MCF 10A (cell line): Measurements from ENCODE around the gene VAMP7. TPM values are rescaled to one million over a fixed set of nuclear protein-coding genes. Genes with fewer than 3 reads are reported as not detected.

Experiments
- BruUV-seq: library from RNA; stranded (reverse); fragments of 400-500 nt; replicated peaks from 2 replicates; lab custom pipeline; 2021; lab: Mats Ljungman, UMichigan
- CTCF ChIA-PET: fragments of 300-600 bp; sonication (Branson Sonifier 250); formaldehyde crosslinking; extraction: SDS; loops from one replicate; lab custom pipeline; 2021; ENCODE audit warnings: antibody characterized with exemption, inconsistent platforms; lab: Yijun Ruan, JAX
- POLR2A ChIA-PET: fragments of 300-600, 350-650 bp; sonication (Branson Sonifier 250); formaldehyde crosslinking; extraction: SDS; loops from one replicate; lab custom pipeline; 2020; ENCODE audit warnings: antibody characterized with exemption, inconsistent platforms; lab: Yijun Ruan, JAX
- DNase-seq: peaks from one replicate; pipeline ENCODE4 v3.0.0-alpha.2; 2018; ENCODE audit not compliant: unreplicated experiment
- H3K27ac Mint-ChIP-seq: one replicate; pipeline ENCODE4 v1.8.0; 2022; ENCODE audit warnings: mild to moderate bottlenecking, low read depth, mixed read lengths; ENCODE audit not compliant: unreplicated experiment
- H3K27me3 Mint-ChIP-seq: one replicate; pipeline ENCODE4 v1.8.0; 2022; ENCODE audit warnings: mixed read lengths; ENCODE audit not compliant: insufficient read depth, unreplicated experiment
- H3K36me3 Mint-ChIP-seq: one replicate; pipeline ENCODE4 v1.8.0; 2022; ENCODE audit warnings: mild to moderate bottlenecking, moderate library complexity, mixed read lengths; ENCODE audit not compliant: insufficient read depth, unreplicated experiment
- H3K4me1 Mint-ChIP-seq: one replicate; pipeline ENCODE4 v1.8.0; 2022; ENCODE audit warnings: mixed read lengths; ENCODE audit not compliant: insufficient read depth, unreplicated experiment
- H3K4me3 Mint-ChIP-seq: one replicate; pipeline ENCODE4 v1.8.0; 2022; ENCODE audit warnings: mild to moderate bottlenecking, moderate library complexity, mixed read lengths; ENCODE audit not compliant: unreplicated experiment
- H3K9me3 Mint-ChIP-seq: one replicate; pipeline ENCODE4 v1.8.0; 2022; ENCODE audit warnings: mixed read lengths; ENCODE audit not compliant: unreplicated experiment
- intact Hi-C: fragments of 100-400 bp; cut with micrococcal nuclease; formaldehyde crosslinking; loops from 2 replicates; pipeline ENCODE4 v1.14.1; 2022
- total RNA-seq: library from RNA; stranded (reverse); gene quantifications from 2 replicates; pipeline ENCODE4 v1.2.3, GENCODE V29; 2022
- TF ChIP-seq, protein P1 (sequence below): fragments of 200-600 bp; IDR thresholded peaks from one replicate; pipeline ENCODE4 v1.8.0; 2022; ENCODE audit warnings: antibody characterized with exemption, mild to moderate bottlenecking; ENCODE audit not compliant: unreplicated experiment

Gene VAMP7
- total RNA-seq, 1 experiment from 2014 or later = 44.6 TPM

DNA sequence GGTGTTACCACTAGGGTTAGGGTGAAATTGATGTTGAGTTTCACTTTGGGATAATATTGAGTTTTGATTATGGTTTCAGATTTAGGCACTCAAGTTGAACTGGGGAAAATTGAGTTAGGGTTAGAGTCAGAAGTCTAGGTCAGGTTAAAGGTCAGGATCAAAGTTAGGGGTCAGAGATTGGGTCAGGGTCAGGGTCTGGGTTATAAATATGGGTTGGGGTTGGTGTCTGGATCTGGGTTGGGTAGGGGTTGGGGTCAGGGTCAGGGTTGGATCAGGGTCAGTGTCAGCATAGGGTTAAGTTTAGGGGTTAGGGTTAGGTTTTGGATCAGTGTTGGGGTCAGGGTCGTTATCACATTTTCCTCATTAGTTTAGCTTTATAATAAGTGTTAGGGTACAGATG is 73.6 kb downstream of the VAMP7 start:
- Mint-ChIP-seq H3K4me3 (no peak overlapping the region), H3K9me3 (no peaks in the 10 kb centered on the region), H3K4me1 (no peaks in the 10 kb centered on the region), H3K27ac (no peak overlapping the region), H3K36me3 (no peaks in the 10 kb centered on the region), H3K27me3 (no peaks in the 10 kb centered on the region)
- no TSS peak for BruUV-seq
- ChIA-PET CTCF (no interaction called here), POLR2A (no interaction called here)
- intact Hi-C loops = no loop called here
- TF ChIP-seq, protein P1, sequence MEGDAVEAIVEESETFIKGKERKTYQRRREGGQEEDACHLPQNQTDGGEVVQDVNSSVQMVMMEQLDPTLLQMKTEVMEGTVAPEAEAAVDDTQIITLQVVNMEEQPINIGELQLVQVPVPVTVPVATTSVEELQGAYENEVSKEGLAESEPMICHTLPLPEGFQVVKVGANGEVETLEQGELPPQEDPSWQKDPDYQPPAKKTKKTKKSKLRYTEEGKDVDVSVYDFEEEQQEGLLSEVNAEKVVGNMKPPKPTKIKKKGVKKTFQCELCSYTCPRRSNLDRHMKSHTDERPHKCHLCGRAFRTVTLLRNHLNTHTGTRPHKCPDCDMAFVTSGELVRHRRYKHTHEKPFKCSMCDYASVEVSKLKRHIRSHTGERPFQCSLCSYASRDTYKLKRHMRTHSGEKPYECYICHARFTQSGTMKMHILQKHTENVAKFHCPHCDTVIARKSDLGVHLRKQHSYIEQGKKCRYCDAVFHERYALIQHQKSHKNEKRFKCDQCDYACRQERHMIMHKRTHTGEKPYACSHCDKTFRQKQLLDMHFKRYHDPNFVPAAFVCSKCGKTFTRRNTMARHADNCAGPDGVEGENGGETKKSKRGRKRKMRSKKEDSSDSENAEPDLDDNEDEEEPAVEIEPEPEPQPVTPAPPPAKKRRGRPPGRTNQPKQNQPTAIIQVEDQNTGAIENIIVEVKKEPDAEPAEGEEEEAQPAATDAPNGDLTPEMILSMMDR = no peak
- no peak for DNase-seq

- POLR2A ChIA-PET = no interaction called here
- CTCF ChIA-PET = no interaction called here
- Mint-ChIP-seq H3K4me3 (no peak overlapping the region), H3K27ac (no peak overlapping the region), H3K9me3 (no peaks in the 10 kb centered on the region), H3K27me3 (no peaks in the 10 kb centered on the region), H3K36me3 (no peaks in the 10 kb centered on the region), H3K4me1 (no peaks in the 10 kb centered on the region)
- TF ChIP-seq, protein P1 = no peak
- no peak for DNase-seq
- BruUV-seq = no TSS peak
- intact Hi-C loops = no loop called here
Measured at GRCh38 chrX:155956099-155956498, 75.0 kb downstream of the VAMP7 start.

GRCh38 chrX:155956649-155957048 is 75.5 kb downstream of the VAMP7 start:
- no peaks in the 10 kb centered on the region for H3K9me3 Mint-ChIP-seq
- DNase-seq = no peak
- TF ChIP-seq, protein P1 = no peak
- ChIA-PET CTCF (no interaction called here), POLR2A (no interaction called here)
- H3K4me1 Mint-ChIP-seq = no peaks in the 10 kb centered on the region
- no peaks in the 10 kb centered on the region for H3K36me3 Mint-ChIP-seq
- intact Hi-C loops = no loop called here
- H3K4me3 Mint-ChIP-seq = no peak overlapping the region
- no TSS peak for BruUV-seq
- H3K27me3 Mint-ChIP-seq = no peaks in the 10 kb centered on the region
- H3K27ac Mint-ChIP-seq = no peak overlapping the region

DNA sequence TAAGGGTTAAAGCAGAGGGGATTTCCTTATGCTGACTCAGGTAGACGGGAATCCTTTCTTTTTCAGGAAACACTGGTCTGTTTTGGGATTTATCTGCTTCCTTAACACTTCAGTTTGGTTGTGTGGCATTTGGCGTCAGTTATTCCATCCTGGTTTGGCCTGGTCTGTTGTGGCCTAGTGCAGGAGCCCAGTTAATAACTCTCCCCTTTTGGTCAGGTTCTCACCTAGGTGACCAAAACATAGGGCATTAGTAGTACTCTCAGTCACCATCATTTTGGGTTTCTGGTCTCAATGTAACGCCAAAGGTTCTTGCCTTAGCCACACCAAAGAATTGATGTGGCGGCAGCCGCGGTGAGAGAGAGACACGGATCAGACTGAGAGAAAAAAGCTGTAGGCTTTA is 76.7 kb downstream of the VAMP7 start:
- CTCF ChIA-PET = no interaction called here
- H3K27me3 Mint-ChIP-seq = no peaks in the 10 kb centered on the region

More for the DNA sequence above, 76.7 kb downstream of the VAMP7 start:
- H3K27ac Mint-ChIP-seq = no peak overlapping the region
- TF ChIP-seq, protein P1 = no peak
- H3K4me3 Mint-ChIP-seq = no peak overlapping the region
- no peaks in the 10 kb centered on the region for H3K4me1 Mint-ChIP-seq
- H3K36me3 Mint-ChIP-seq = no peaks in the 10 kb centered on the region
- no TSS peak for BruUV-seq
- DNase-seq = no peak
- POLR2A ChIA-PET = no interaction called here
- H3K9me3 Mint-ChIP-seq = no peaks in the 10 kb centered on the region
- intact Hi-C loops = no loop called here
